Neural cell (in vitro differentiated cells): ENCODE data around the gene OPA1. TPM values are rescaled to one million over a fixed set of nuclear protein-coding genes. Genes with fewer than 3 reads are reported as not detected.

Source experiments
- H2AFZ ChIP-seq: fragments of 200-600, 300-800 bp; sonication (generic), shearing (Covaris generic); 2 replicates; pipeline ENCODE4 v1.6.0; 2014; ENCODE audit warnings: low read depth, mild to moderate bottlenecking, antibody characterized with exemption, low read length, moderate library complexity
- H3F3A ChIP-seq: fragments of 200-600 bp; shearing (Covaris generic); 2 replicates; pipeline ENCODE4 v1.6.1; 2016; ENCODE audit warnings: mild to moderate bottlenecking, moderate library complexity, mixed read lengths, antibody characterized with exemption, low read length; ENCODE audit not compliant: insufficient read depth, poor library complexity, severe bottlenecking
- H3K27ac ChIP-seq: fragments of 200-600, 300-800 bp; sonication (generic), shearing (Covaris generic); 2 replicates; pipeline ENCODE4 v1.5.1; 2014; ENCODE audit warnings: mild to moderate bottlenecking, low read length, moderate library complexity
- H3K27me3 ChIP-seq: fragments of 300-800, 200-600 bp; sonication (generic), shearing (Covaris generic); 2 replicates; pipeline ENCODE4 v1.6.0; 2014; ENCODE audit warnings: mild to moderate bottlenecking, low read depth, low read length, moderate library complexity; ENCODE audit not compliant: insufficient read depth
- H3K36me3 ChIP-seq: fragments of 300-800, 200-600 bp; sonication (generic), shearing (Covaris generic); 2 replicates; pipeline ENCODE4 v1.5.1; 2014; ENCODE audit warnings: mild to moderate bottlenecking, antibody characterized with exemption, low read length, moderate library complexity; ENCODE audit not compliant: insufficient read depth
- H3K4me2 ChIP-seq: fragments of 300-800, 200-600 bp; sonication (generic), shearing (Covaris generic); 2 replicates; pipeline ENCODE4 v1.6.0; 2014; ENCODE audit warnings: mild to moderate bottlenecking, low read length
- H3K4me3 ChIP-seq: fragments of 300-800, 200-600 bp; sonication (generic), shearing (Covaris generic); 2 replicates; pipeline ENCODE4 v1.5.1; 2014; ENCODE audit warnings: mild to moderate bottlenecking, low read length, moderate library complexity
- H3K79me2 ChIP-seq: fragments of 200-600 bp; shearing (Covaris generic); replicated peaks from 2 replicates; pipeline ENCODE4 v1.6.0; 2014; ENCODE audit warnings: mild to moderate bottlenecking, low read length, moderate library complexity; ENCODE audit not compliant: insufficient read depth
- H3K9ac ChIP-seq: fragments of 300-800, 200-600 bp; sonication (generic), shearing (Covaris generic); 2 replicates; pipeline ENCODE4 v1.6.1; 2016; ENCODE audit warnings: mild to moderate bottlenecking, low read length, mixed read lengths
- H3K9me2 ChIP-seq: fragments of 200-600 bp; shearing (Covaris generic); 2 replicates; pipeline ENCODE4 v1.6.1; 2016; ENCODE audit warnings: mild to moderate bottlenecking, low read length, mixed read lengths; ENCODE audit not compliant: insufficient read depth
- H3K9me3 ChIP-seq: fragments of 200-600, 300-800 bp; sonication (generic), shearing (Covaris generic); 2 replicates; pipeline ENCODE4 v1.6.1; 2016; ENCODE audit warnings: mild to moderate bottlenecking, mixed run types, low read length, moderate library complexity, mixed read lengths
- H4K20me1 ChIP-seq: fragments of 200-600 bp; shearing (Covaris generic); 2 replicates; pipeline ENCODE4 v1.6.1; 2016; ENCODE audit warnings: mild to moderate bottlenecking, mixed run types; ENCODE audit not compliant: insufficient read depth
- EP300 ChIP-seq: fragments of 450-650 bp; conservative IDR thresholded peaks from 2 replicates; pipeline ENCODE4 v1.6.1; 2014; ENCODE audit warnings: antibody characterized with exemption, mild to moderate bottlenecking, moderate library complexity; ENCODE audit not compliant: poor library complexity, severe bottlenecking
- EZH2 ChIP-seq: fragments of 200-600, 300-800 bp; shearing (Covaris generic), sonication (generic); IDR thresholded peaks from 2 replicates; pipeline ENCODE4 v1.6.1; 2014; ENCODE audit warnings: antibody characterized with exemption, low read length, borderline replicate concordance, mild to moderate bottlenecking; ENCODE audit not compliant: insufficient read depth, poor library complexity, severe bottlenecking
- MXI1 ChIP-seq: fragments of 450-650 bp; conservative IDR thresholded peaks from 2 replicates; pipeline ENCODE4 v1.6.1; 2014; ENCODE audit warnings: antibody characterized with exemption, mild to moderate bottlenecking; ENCODE audit not compliant: poor library complexity, severe bottlenecking
- POLR2AphosphoS5 ChIP-seq: IDR thresholded peaks from 2 replicates; pipeline ENCODE4 v1.6.1; 2012
- RAD21 ChIP-seq: fragments of 450-650 bp; conservative IDR thresholded peaks from 2 replicates; pipeline ENCODE4 v1.6.1; 2014; ENCODE audit warnings: antibody characterized with exemption, mild to moderate bottlenecking, moderate library complexity
- REST ChIP-seq: IDR thresholded peaks from 2 replicates; pipeline ENCODE4 v1.6.1; 2012; ENCODE audit warnings: borderline replicate concordance
- SMC3 ChIP-seq: fragments of 450-650 bp; conservative IDR thresholded peaks from 2 replicates; pipeline ENCODE4 v1.6.1; 2014; ENCODE audit warnings: antibody characterized with exemption, mild to moderate bottlenecking, moderate library complexity; ENCODE audit not compliant: poor library complexity
- TAF1 ChIP-seq: IDR thresholded peaks from 2 replicates; pipeline ENCODE4 v1.6.1; 2012; ENCODE audit warnings: low read depth
- polyA plus RNA-seq: library from polyadenylated mRNA; depleted of rRNA; stranded (reverse); fragments of >200 nt; gene quantifications from 2 replicates; pipeline ENCODE4 v1.2.3, GENCODE V29; 2014
- TF ChIP-seq, protein P1 (sequence below): fragments of 450-650 bp; IDR thresholded peaks from 2 replicates; pipeline ENCODE4 v1.5.1; 2014; ENCODE audit warnings: antibody characterized with exemption, mild to moderate bottlenecking, moderate library complexity; ENCODE audit not compliant: poor library complexity, severe bottlenecking

The OPA1 gene
- polyA plus RNA-seq, 1 donor from 2014 or later = 97.7 TPM

- no peak overlapping the region for H3K27ac ChIP-seq
- TF ChIP-seq, protein P1, sequence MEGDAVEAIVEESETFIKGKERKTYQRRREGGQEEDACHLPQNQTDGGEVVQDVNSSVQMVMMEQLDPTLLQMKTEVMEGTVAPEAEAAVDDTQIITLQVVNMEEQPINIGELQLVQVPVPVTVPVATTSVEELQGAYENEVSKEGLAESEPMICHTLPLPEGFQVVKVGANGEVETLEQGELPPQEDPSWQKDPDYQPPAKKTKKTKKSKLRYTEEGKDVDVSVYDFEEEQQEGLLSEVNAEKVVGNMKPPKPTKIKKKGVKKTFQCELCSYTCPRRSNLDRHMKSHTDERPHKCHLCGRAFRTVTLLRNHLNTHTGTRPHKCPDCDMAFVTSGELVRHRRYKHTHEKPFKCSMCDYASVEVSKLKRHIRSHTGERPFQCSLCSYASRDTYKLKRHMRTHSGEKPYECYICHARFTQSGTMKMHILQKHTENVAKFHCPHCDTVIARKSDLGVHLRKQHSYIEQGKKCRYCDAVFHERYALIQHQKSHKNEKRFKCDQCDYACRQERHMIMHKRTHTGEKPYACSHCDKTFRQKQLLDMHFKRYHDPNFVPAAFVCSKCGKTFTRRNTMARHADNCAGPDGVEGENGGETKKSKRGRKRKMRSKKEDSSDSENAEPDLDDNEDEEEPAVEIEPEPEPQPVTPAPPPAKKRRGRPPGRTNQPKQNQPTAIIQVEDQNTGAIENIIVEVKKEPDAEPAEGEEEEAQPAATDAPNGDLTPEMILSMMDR = no peak
- TF ChIP-seq REST (no peak), SMC3 (no peak), POLR2AphosphoS5 (no peak), EP300 (no peak), RAD21 (no peak), EZH2 (no peak), MXI1 (no peak), TAF1 (no peak)
- no peaks in the 10 kb centered on the region for H3F3A ChIP-seq
- no peaks in the 10 kb centered on the region for H3K27me3 ChIP-seq
- H3K4me3 ChIP-seq = no peak overlapping the region
- H3K79me2 ChIP-seq = no peaks in the 10 kb centered on the region
- H4K20me1 ChIP-seq = no peaks in the 10 kb centered on the region
- no peak overlapping the region for H3K9ac ChIP-seq
- H3K4me2 ChIP-seq = no peak overlapping the region
- H3K9me2 ChIP-seq = no peaks in the 10 kb centered on the region
- peaks cover 4% of the 10 kb centered on the region for H3K9me3 ChIP-seq
- H3K36me3 ChIP-seq = no peaks in the 10 kb centered on the region
- H2AFZ ChIP-seq = no peak overlapping the region
Measured at GRCh38 chr3:193719735-193720134, 126.7 kb downstream of the OPA1 start.

GRCh38 chr3:193720169-193720568 is 127.2 kb downstream of the OPA1 start:
- Histone ChIP-seq H3K36me3 (no peaks in the 10 kb centered on the region), H3K4me3 (no peak overlapping the region), H3K79me2 (no peaks in the 10 kb centered on the region), H3K9me2 (no peaks in the 10 kb centered on the region), H3K27me3 (no peaks in the 10 kb centered on the region), H3F3A (no peaks in the 10 kb centered on the region), H3K4me2 (no peak overlapping the region), H4K20me1 (no peaks in the 10 kb centered on the region), H3K27ac (no peak overlapping the region), H3K9ac (no peak overlapping the region), H2AFZ (no peak overlapping the region), H3K9me3 (no peaks in the 10 kb centered on the region)
- no peak for TF ChIP-seq REST
- no peak for TF ChIP-seq EP300
- no peak for TF ChIP-seq EZH2
